HEK293 (cell line): Measurements from ENCODE around the gene RSPH1.

Experiments
- CTCF ChIA-PET: fragments of 350-600 bp; formaldehyde crosslinking; extraction: SDS; loops from one replicate; lab custom pipeline; 2021; ENCODE audit warnings: antibody characterized with exemption; lab: Yijun Ruan, JAX
- POLR2A ChIA-PET: fragments of 300-600 bp; formaldehyde crosslinking; extraction: SDS; loops from one replicate; lab custom pipeline; 2020; ENCODE audit warnings: antibody characterized with exemption, inconsistent platforms; lab: Yijun Ruan, JAX
- H3K27ac ChIP-seq: fragments of 200-500 bp; sonication (Bioruptor generic); 2 replicates; pipeline ENCODE4 v1.5.1; 2014; ENCODE audit warnings: low read depth, low read length, control low read depth, inconsistent platforms; ENCODE audit errors: extremely low read depth
- H3K36me3 ChIP-seq, 2 experiments: fragments of 200-500 bp in 1 of 2; sonication (Bioruptor generic) in 1 of 2; 1 replicate in 1 of 2; 2 replicates in 1 of 2; pipeline ENCODE4 v1.5.1; 2014 to 2017; ENCODE audit warnings: inconsistent platforms in 2 of 2, low read length in 2 of 2; ENCODE audit not compliant: control insufficient read depth in 2 of 2, insufficient read depth in 1 of 2
- H3K4me1 ChIP-seq: fragments of 200-500 bp; sonication (Bioruptor generic); 2 replicates; pipeline ENCODE4 v1.5.1; 2014; ENCODE audit warnings: mild to moderate bottlenecking, low read length, inconsistent platforms; ENCODE audit not compliant: control insufficient read depth, insufficient read depth
- H3K4me3 ChIP-seq: 2 replicates; pipeline ENCODE4 v1.5.1; 2011; ENCODE audit warnings: low read depth, mild to moderate bottlenecking, control low read depth, low read length, moderate library complexity
- H3K9me3 ChIP-seq: fragments of 200-500 bp; sonication (Bioruptor generic); 2 replicates; pipeline ENCODE4 v1.5.1; 2014; ENCODE audit warnings: low read depth, low read length, inconsistent platforms; ENCODE audit not compliant: control insufficient read depth, insufficient read depth
- BCL11A ChIP-seq: fragments of 450-650 bp; formaldehyde crosslinking; IDR thresholded peaks from 2 replicates; pipeline ENCODE4 v1.5.1; 2016; ENCODE audit warnings: low read depth, missing biosample characterization, missing genetic modification characterization
- HOXD13 ChIP-seq: sonication (generic); formaldehyde crosslinking; IDR thresholded peaks from 2 replicates; pipeline ENCODE4 v1.8.0; 2022; ENCODE audit warnings: missing genetic modification reagents, borderline replicate concordance
- KLF17 ChIP-seq: fragments of 450-650 bp; formaldehyde crosslinking; IDR thresholded peaks from 2 replicates; pipeline ENCODE4 v1.5.1; 2016; ENCODE audit warnings: missing biosample characterization, missing genetic modification characterization
- OVOL3 ChIP-seq: fragments of 450-650 bp; formaldehyde crosslinking; IDR thresholded peaks from 2 replicates; pipeline ENCODE4 v1.5.1; 2016; ENCODE audit warnings: missing biosample characterization, missing genetic modification characterization
- SP7 ChIP-seq: fragments of 450-650 bp; formaldehyde crosslinking; IDR thresholded peaks from 2 replicates; pipeline ENCODE4 v1.5.1; 2016; ENCODE audit warnings: missing biosample characterization, missing genetic modification characterization
- TRIM28 ChIP-seq: IDR thresholded peaks from 2 replicates; pipeline ENCODE4 v1.6.1; 2011; ENCODE audit warnings: low read length, control low read depth, borderline replicate concordance
- TSHZ1 ChIP-seq: fragments of 450-650 bp; formaldehyde crosslinking; IDR thresholded peaks from 2 replicates; pipeline ENCODE4 v1.5.1; 2016; ENCODE audit warnings: missing biosample characterization, missing genetic modification characterization, borderline replicate concordance
- ZFP37 ChIP-seq: fragments of 450-650 bp; formaldehyde crosslinking; IDR thresholded peaks from 2 replicates; pipeline ENCODE4 v1.5.1; 2016; ENCODE audit warnings: missing biosample characterization, missing genetic modification characterization
- ZNF121 ChIP-seq: fragments of 450-650 bp; formaldehyde crosslinking; IDR thresholded peaks from 2 replicates; pipeline ENCODE4 v1.5.1; 2016; ENCODE audit warnings: missing biosample characterization, missing genetic modification characterization
- ZNF214 ChIP-seq: fragments of 450-650 bp; formaldehyde crosslinking; IDR thresholded peaks from 2 replicates; pipeline ENCODE4 v1.5.1; 2017; ENCODE audit warnings: missing biosample characterization, mild to moderate bottlenecking, missing genetic modification characterization, borderline replicate concordance
- ZNF280C ChIP-seq: fragments of 450-650 bp; formaldehyde crosslinking; IDR thresholded peaks from 2 replicates; pipeline ENCODE4 v1.5.1; 2016; ENCODE audit warnings: missing biosample characterization, missing genetic modification characterization
- ZNF292 ChIP-seq: fragments of 450-650 bp; formaldehyde crosslinking; IDR thresholded peaks from 2 replicates; pipeline ENCODE4 v1.5.1; 2016; ENCODE audit warnings: low read depth, missing biosample characterization, missing genetic modification characterization, borderline replicate concordance
- ZNF335 ChIP-seq: fragments of 450-650 bp; formaldehyde crosslinking; conservative IDR thresholded peaks from 2 replicates; pipeline ENCODE4 v1.5.1; 2016; ENCODE audit warnings: missing biosample characterization, missing genetic modification characterization
- ZNF350 ChIP-seq: fragments of 450-650 bp; formaldehyde crosslinking; IDR thresholded peaks from 2 replicates; pipeline ENCODE4 v1.5.0; 2017; ENCODE audit warnings: missing biosample characterization, mild to moderate bottlenecking, missing genetic modification characterization
- ZNF423 ChIP-seq: fragments of 450-650 bp; formaldehyde crosslinking; IDR thresholded peaks from 2 replicates; pipeline ENCODE4 v1.5.1; 2016; ENCODE audit warnings: missing biosample characterization, missing genetic modification characterization
- ZNF449 ChIP-seq: fragments of 450-650 bp; formaldehyde crosslinking; IDR thresholded peaks from 2 replicates; pipeline ENCODE4 v1.5.1; 2017; ENCODE audit warnings: missing biosample characterization, mild to moderate bottlenecking, missing genetic modification characterization, moderate library complexity
- ZNF596 ChIP-seq: fragments of 450-650 bp; IDR thresholded peaks from 2 replicates; pipeline ENCODE4 v1.5.0; 2018; ENCODE audit warnings: missing biosample characterization, mild to moderate bottlenecking, missing genetic modification characterization, moderate library complexity
- ZNF621 ChIP-seq: fragments of 450-650 bp; formaldehyde crosslinking; IDR thresholded peaks from 2 replicates; pipeline ENCODE4 v1.5.1; 2017; ENCODE audit warnings: missing biosample characterization, missing genetic modification characterization
- ZNF624 ChIP-seq: fragments of 450-650 bp; formaldehyde crosslinking; IDR thresholded peaks from 2 replicates; pipeline ENCODE4 v1.5.1; 2017; ENCODE audit warnings: missing biosample characterization, missing genetic modification characterization
- ZNF664 ChIP-seq: fragments of 450-650 bp; formaldehyde crosslinking; IDR thresholded peaks from 2 replicates; pipeline ENCODE4 v1.5.1; 2016; ENCODE audit warnings: missing biosample characterization, missing genetic modification characterization
- ZNF701 ChIP-seq: fragments of 450-650 bp; formaldehyde crosslinking; IDR thresholded peaks from 2 replicates; pipeline ENCODE4 v1.5.1; 2016; ENCODE audit warnings: missing biosample characterization, missing genetic modification characterization
- ZNF785 ChIP-seq: fragments of 450-650 bp; formaldehyde crosslinking; IDR thresholded peaks from 2 replicates; pipeline ENCODE4 v1.5.1; 2016; ENCODE audit warnings: missing biosample characterization, missing genetic modification characterization
- ZNF830 ChIP-seq: fragments of 450-650 bp; IDR thresholded peaks from 2 replicates; pipeline ENCODE4 v1.5.0; 2018; ENCODE audit warnings: missing biosample characterization, missing genetic modification characterization, low read depth, mild to moderate bottlenecking, moderate library complexity

The RSPH1 gene

GRCh38 chr21:42515708-42516502 is 19.9 kb upstream of the RSPH1 start (continued):
- TF ChIP-seq ZNF449 (tag by site-specific recombination) (no peak), KLF17 (no peak), ZNF621 (tag by site-specific recombination) (no peak), ZNF350 (tag by site-specific recombination) (no peak), ZNF121 (peak; percentile 76), ZNF701 (tag by site-specific recombination) (no peak), TSHZ1 (tag by site-specific recombination) (no peak)

- peak overlapping the region; percentile 63 for H3K4me3 ChIP-seq
- TF ChIP-seq ZFP37 (tag by site-specific recombination), result no peak
- no peak for TF ChIP-seq ZNF830 (tag by site-specific recombination)
- TF ChIP-seq ZNF335, result peak; percentile 87
- TF ChIP-seq, all 188 proteins: peak for 1
- ChIA-PET CTCF (interaction anchor here (0.5 to 1.7 kb wide), 2 partner anchors 9 to 423 kb away, joined by 4 to 5 read pairs; no protein-coding TSS in a partner anchor), POLR2A (interaction anchor here (1.0 kb wide), 1 partner anchor 46 kb away, joined by 3 read pairs; no protein-coding TSS in a partner anchor)
- Histone ChIP-seq H3K9me3 (no peaks in the 10 kb centered on the region), H3K27ac (peak overlapping the region; percentile 61; the same call in 1 of the 2 replicates), H3K4me1 (peaks cover 16% of the 10 kb centered on the region), H3K36me3 (peaks cover 0 to 17% of the 10 kb centered on the region in 2 experiments; a peak in 2 of 3 replicates)
Observed at GRCh38 chr21:42514883-42515228, 18.8 kb upstream of the RSPH1 start.

GRCh38 chr21:42513985-42514882 is 18.2 kb upstream of the RSPH1 start:
- POLR2A ChIA-PET, result interaction anchor here (0.7 to 1.0 kb wide), 2 partner anchors 46 to 379 kb away, joined by 3 to 4 read pairs; partner anchors contain the start of gene NDUFV3
- Histone ChIP-seq H3K4me3 (peak overlapping the region; percentile 63), H3K4me1 (peaks cover 16% of the 10 kb centered on the region), H3K9me3 (no peaks in the 10 kb centered on the region), H3K27ac (peak overlapping the region; percentile 61), H3K36me3 (peaks cover 0 to 11% of the 10 kb centered on the region in 2 experiments; a peak in 2 of 3 replicates)
- CTCF ChIA-PET, result interaction anchor here (0.5 to 2.8 kb wide), 5 partner anchors 8 to 1235 kb away, joined by 3 to 17 read pairs (median 4); no protein-coding TSS in a partner anchor
- TF ChIP-seq ZNF280C (tag by site-specific recombination), result no peak
- TF ChIP-seq ZNF785, result no peak
- TF ChIP-seq HOXD13 (CRISPR knock-in tag), result no peak
- TF ChIP-seq ZNF596 (tag by site-specific recombination), result no peak
- TF ChIP-seq ZNF292 (tag by site-specific recombination), result no peak
- 0 out of 2 replicates have a peak, but pooled peaks have one; percentile 58 for TF ChIP-seq ZNF423 (tag by site-specific recombination)
- no peak for TF ChIP-seq TRIM28
- no peak for TF ChIP-seq ZNF664 (tag by site-specific recombination)
- TF ChIP-seq ZNF624 (tag by site-specific recombination), result no peak
- peak; percentile 49; the same call in 1 of the 2 replicates for TF ChIP-seq SP7 (tag by site-specific recombination)
- no peak for TF ChIP-seq OVOL3 (tag by site-specific recombination)
- no peak for TF ChIP-seq ZNF214 (tag by site-specific recombination)
- no peak for TF ChIP-seq BCL11A (tag by site-specific recombination)
